K562 treated with DMSO at 1 percent for 4 hours (cell line): ENCODE data around the gene MEIS2. TPM values are rescaled to one million over a fixed set of nuclear protein-coding genes. Genes with fewer than 3 reads are reported as not detected.

Experiments used
- total RNA-seq: library from RNA; unstranded; fragments of 300-600 nt; gene quantifications from 2 replicates; pipeline ENCODE4 v1.2.3, GENCODE V29; 2022; ENCODE audit not compliant: insufficient read depth

Gene MEIS2
- total RNA-seq = 15.7 and 29.4 TPM in 2 replicates

DNA sequence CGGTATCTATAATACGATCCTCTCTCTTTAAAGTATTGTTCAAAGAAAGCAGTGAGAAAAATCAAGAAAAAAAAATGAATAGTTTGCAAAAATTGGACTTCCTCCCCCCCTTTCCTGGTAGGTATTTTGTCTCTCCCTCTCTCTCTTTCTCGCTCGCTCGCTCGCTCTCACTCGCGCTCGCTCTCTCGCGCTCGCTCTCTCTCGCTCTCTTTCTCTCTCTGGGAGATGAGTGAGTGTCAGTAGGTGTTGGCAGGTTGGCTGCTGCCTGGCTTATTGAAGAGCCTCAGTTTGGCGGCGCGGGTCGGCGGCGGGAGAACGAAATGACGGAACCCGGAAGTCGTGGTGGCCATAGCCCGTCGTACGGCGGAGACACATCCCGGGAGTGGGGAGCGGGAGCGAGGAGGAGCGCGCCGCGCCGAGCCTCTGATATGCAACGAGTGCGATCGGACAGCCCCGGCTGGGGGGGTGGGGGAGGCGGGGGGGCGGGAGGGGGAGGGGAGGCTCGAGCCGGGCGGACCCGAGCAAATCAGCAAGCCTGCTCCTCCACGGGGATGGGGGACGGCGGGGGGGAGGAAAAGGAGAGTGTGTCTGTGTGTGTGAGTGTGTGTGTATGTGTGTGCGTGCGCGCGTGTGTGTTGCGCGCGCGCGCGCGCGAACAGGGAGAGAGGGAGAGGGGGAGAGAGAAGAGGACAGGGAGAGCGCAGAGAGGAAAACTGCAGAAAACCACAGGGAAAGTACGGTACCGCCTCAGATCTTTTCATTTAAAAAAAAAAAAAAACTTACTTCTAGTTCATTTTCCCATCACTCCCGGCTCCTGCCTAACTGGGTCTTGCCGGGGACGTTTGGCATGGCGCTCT is at the start of gene MEIS2:
MEIS2 (minus strand) TSS at position 441 of the 857 bp plus-strand sequence. CDS start 1,083 bp downstream, outside the sequence.

